Activated T-helper 2 cell treated with anti-CD3 and anti-CD28 coated beads, Interferon-gamma antibody, Interleukin-2, Interleukin-4, amounts not matched to agents 10 μg/mL and 5 μg/mL and 100 μg/mL, durations not matched to agents 14 hours and 24 hours and 36 hours (primary cell): Measurements from ENCODE around the gene KMT5B. TPM values are rescaled to one million over a fixed set of nuclear protein-coding genes. Genes with fewer than 3 reads are reported as not detected.

Source experiments
- DNase-seq: peaks from one replicate; pipeline ENCODE4 v3.0.0; 2021; ENCODE audit warnings: low spot score
- H3K27ac Mint-ChIP-seq: one replicate; pipeline ENCODE4 v1.8.0; 2021; ENCODE audit warnings: mixed read lengths
- H3K27me3 Mint-ChIP-seq: one replicate; pipeline ENCODE4 v1.8.0; 2021; ENCODE audit warnings: low read depth, mixed read lengths
- H3K36me3 Mint-ChIP-seq: one replicate; pipeline ENCODE4 v1.8.0; 2021; ENCODE audit warnings: low read depth, mixed read lengths
- H3K4me1 Mint-ChIP-seq: one replicate; pipeline ENCODE4 v1.8.0; 2021; ENCODE audit warnings: low read depth, mixed read lengths
- H3K4me3 Mint-ChIP-seq: one replicate; pipeline ENCODE4 v1.8.0; 2021; ENCODE audit warnings: low read depth, mild to moderate bottlenecking, moderate library complexity, mixed read lengths
- H3K9me3 Mint-ChIP-seq: one replicate; pipeline ENCODE4 v1.8.0; 2021; ENCODE audit warnings: mixed read lengths
- intact Hi-C: fragments of 100-400 bp; cut with micrococcal nuclease; formaldehyde crosslinking; loops from one replicate; pipeline ENCODE4 v1.15.1; 2023
- total RNA-seq: library from RNA; stranded (reverse); gene quantifications from 2 replicates; pipeline ENCODE4 v1.2.3, GENCODE V29; 2022

The KMT5B gene
- total RNA-seq, 1 donor from 2014 or later = 34.0 TPM

DNA sequence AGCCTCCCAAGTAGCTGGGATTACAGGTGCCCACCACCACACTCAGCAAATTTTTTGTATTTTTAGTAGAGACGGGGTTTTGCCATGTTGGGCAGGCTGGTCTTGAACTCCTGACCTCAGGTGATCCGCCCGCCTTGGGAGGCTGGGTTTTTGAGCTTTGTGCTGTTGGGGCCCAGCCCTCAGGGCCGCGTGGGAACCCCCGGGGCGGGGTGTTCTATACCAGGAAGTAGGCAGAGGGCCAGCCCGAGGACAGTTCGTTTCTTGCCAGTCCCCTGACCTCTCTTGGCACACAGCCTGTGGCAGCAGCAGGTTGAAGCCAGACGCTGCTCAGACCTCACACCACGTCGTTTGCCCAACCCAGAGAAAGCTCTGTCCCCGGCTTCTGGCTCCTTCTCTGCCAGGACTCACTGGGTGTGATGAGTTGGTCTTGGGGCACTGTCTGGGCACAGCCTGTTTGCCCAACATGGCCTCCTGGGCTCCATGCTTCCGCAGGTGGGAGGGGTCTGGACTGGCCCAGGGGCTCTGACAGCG is 67.0 kb downstream of the KMT5B start:
- H3K9me3 Mint-ChIP-seq = no peaks in the 10 kb centered on the region
- no peak overlapping the region for H3K27ac Mint-ChIP-seq
- intact Hi-C loops = no loop called here
- H3K36me3 Mint-ChIP-seq = no peaks in the 10 kb centered on the region
- H3K4me1 Mint-ChIP-seq = peaks cover 9% of the 10 kb centered on the region
- no peak overlapping the region for H3K4me3 Mint-ChIP-seq
- H3K27me3 Mint-ChIP-seq = no peaks in the 10 kb centered on the region
- DNase-seq = no peak

DNA sequence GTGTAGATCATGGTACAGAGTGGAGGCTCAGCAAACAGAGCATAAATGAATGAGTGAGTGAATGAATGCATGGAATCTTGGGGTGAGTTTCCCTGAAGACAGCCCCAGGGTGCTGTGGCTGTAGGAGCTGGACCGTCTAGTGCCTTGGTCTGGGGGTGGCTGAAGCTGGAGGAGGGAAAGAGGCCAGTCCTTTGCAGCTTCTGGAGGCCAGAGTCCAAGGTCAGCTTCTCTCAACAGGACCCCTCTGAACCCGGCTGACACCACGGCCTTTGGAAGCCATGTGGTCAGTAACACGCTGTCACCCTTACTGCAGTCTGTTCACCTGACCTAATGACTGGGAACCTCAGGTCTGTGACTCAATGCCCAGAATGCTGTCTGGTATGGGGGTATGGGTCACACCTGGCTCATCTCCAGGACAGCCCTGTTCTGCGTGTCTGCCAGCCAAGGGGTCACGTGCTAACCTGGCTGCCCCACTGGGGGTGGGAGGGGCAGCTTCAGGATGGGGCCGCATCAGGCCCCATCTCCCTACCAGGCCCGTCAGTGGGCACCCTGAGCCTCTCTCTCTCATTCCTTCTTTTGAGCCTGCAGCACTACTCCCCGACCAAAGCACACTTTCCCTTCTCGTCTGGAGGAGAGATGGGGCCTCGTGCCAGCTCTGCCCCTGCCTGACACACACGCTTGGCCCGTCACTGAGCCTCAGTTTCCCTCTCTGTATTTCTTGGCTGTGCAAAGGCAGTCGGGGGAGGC is 67.8 kb downstream of the KMT5B start:
- no peak overlapping the region for H3K27ac Mint-ChIP-seq
- no peak for DNase-seq

DNA sequence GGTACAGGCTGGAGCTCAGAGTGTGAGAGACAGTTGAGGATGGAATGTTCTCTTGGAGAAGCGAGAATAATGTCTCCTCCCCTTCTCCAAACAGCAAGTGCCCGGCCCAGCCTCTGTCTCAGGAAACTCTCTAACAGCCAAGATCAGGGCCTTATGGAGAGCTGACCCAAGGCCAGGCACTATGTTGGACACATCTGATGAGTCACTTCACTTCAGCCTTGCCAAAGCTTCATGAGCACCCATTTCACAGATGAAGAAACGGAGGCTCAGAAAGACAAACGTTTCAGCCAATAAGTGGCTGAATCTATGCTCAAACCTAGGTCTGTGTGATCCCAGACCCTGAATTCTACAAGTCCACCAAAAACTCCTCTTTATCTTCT is 69.8 kb downstream of the KMT5B start:
- no peak overlapping the region for H3K4me3 Mint-ChIP-seq
- H3K9me3 Mint-ChIP-seq = no peaks in the 10 kb centered on the region
- H3K27me3 Mint-ChIP-seq = peaks cover 2% of the 10 kb centered on the region
- H3K4me1 Mint-ChIP-seq = peaks cover 9% of the 10 kb centered on the region
- DNase-seq = no peak
- no peaks in the 10 kb centered on the region for H3K36me3 Mint-ChIP-seq
- H3K27ac Mint-ChIP-seq = no peak overlapping the region
- intact Hi-C loops = no loop called here

More for the DNA sequence above, 67.8 kb downstream of the KMT5B start:
- H3K36me3 Mint-ChIP-seq = no peaks in the 10 kb centered on the region
- peaks cover 9% of the 10 kb centered on the region for H3K4me1 Mint-ChIP-seq
- no peaks in the 10 kb centered on the region for H3K9me3 Mint-ChIP-seq
- intact Hi-C loops = no loop called here
- no peak overlapping the region for H3K4me3 Mint-ChIP-seq
- no peaks in the 10 kb centered on the region for H3K27me3 Mint-ChIP-seq

DNA sequence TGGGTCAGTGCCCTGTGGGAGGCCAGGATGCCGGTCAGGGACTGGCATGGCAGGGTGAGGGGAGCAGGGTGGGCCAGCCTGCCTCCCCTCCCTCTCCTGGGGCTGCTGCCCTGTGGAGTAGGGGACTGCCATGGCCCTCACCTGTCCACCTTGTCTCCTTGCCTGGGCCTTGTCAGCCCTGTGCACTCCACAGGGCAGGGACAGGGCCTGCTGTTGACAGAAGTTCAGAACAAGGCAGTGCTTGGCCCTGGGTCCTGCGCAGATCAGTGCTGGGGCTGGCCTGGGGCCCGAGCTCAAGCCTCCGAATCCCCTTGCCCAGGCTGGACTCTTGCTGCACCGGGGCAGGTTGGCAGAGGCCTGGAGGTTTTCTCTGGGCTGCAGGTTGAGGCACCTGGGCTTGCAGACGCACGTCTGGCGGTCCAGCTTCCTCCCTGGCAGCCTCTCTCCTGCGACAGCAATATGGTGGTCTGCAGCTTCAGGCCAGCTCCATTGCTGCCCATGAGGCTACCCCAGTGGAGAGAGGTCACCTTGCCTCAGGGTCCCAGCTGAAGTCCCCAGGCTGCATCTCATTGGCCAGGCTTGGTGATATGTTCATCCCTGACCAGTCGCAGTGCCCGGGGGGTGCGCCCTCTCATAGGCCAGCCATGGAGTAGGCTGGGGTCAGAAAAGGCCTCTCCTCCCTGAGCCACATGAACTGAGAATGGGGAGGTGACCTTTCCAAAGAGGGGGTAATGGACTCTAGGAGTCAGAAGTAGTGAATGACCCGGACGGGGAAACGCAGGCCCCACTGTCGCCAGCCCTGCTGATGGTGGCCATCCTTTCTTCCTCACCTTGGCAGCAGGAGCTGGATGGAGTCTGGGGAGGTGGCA is 70.4 kb downstream of the KMT5B start:
- Mint-ChIP-seq H3K4me3 (no peak overlapping the region), H3K27me3 (peaks cover 4% of the 10 kb centered on the region), H3K4me1 (peaks cover 9% of the 10 kb centered on the region), H3K9me3 (no peaks in the 10 kb centered on the region), H3K27ac (no peak overlapping the region), H3K36me3 (no peaks in the 10 kb centered on the region)
- intact Hi-C loops = no loop called here
- DNase-seq = no peak

DNA sequence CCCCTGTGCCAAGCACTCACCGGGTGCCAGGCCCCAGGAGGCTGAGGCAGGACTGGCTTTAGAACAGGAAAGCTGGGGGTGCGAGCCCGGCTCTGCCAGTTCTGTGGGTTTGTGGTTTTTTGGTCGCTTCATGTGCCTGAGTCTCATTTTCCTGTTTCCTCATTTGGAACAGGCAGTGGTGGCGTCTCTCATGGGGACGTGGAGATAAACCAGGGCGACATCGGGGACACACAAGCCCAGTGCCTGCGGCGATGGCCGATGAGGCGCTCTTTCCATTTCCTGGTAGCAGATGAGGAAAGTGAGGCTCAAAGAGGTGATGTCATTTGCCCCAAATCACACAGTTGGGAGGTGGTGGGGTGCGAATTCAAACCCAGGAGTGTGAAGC is 71.1 kb downstream of the KMT5B start:
- peak; percentile 32 for DNase-seq
- H3K27me3 Mint-ChIP-seq = peaks cover 4% of the 10 kb centered on the region
- H3K4me3 Mint-ChIP-seq = no peak overlapping the region
- H3K4me1 Mint-ChIP-seq = peaks cover 9% of the 10 kb centered on the region
- intact Hi-C loops = no loop called here
- H3K9me3 Mint-ChIP-seq = no peaks in the 10 kb centered on the region
- peak overlapping the region; percentile 21 for H3K27ac Mint-ChIP-seq
- H3K36me3 Mint-ChIP-seq = no peaks in the 10 kb centered on the region

DNA sequence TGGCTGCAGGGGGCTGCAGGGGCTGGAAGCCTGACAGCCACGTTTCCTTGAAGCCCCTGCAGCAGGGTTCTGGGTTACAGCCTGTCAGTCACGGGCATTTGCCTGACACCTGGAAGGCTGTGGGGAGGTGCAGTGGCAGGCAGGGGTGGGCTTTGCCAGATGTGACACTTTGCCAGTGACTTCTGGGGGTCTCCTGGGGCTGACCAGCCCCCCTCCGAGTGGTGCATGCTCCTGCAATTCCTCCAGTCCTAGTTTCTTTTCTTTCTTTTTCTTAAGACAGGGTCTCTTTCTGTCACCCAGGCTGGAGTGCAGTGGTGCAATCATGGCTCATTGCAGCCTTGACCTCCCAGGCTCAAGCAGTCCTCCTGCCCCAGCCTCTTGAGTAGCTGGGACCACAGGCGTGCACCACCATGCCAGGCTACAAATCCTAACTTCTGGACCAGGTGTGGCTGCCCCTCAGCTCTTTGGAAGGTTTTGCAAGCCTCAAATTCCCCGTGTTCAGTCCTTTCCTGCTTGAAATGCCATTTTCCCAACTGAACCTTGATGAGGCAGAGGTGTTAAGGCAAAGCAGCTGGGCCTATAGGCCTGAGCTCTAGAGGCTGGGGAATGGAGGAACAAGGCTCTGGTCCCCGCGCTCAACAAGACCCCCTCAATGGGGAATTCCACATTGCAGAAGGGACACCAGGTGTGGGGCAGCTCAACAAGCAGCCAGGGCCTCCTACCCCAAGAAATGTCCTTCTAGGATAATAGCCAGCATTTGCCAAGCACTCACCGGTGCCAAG is 71.7 kb downstream of the KMT5B start:
- H3K4me1 Mint-ChIP-seq = peaks cover 9% of the 10 kb centered on the region
- no peak overlapping the region for H3K4me3 Mint-ChIP-seq
- no peak for DNase-seq
- H3K27me3 Mint-ChIP-seq = peaks cover 4% of the 10 kb centered on the region
- H3K36me3 Mint-ChIP-seq = no peaks in the 10 kb centered on the region
- intact Hi-C loops = no loop called here
- no peaks in the 10 kb centered on the region for H3K9me3 Mint-ChIP-seq
- H3K27ac Mint-ChIP-seq = no peak overlapping the region

DNA sequence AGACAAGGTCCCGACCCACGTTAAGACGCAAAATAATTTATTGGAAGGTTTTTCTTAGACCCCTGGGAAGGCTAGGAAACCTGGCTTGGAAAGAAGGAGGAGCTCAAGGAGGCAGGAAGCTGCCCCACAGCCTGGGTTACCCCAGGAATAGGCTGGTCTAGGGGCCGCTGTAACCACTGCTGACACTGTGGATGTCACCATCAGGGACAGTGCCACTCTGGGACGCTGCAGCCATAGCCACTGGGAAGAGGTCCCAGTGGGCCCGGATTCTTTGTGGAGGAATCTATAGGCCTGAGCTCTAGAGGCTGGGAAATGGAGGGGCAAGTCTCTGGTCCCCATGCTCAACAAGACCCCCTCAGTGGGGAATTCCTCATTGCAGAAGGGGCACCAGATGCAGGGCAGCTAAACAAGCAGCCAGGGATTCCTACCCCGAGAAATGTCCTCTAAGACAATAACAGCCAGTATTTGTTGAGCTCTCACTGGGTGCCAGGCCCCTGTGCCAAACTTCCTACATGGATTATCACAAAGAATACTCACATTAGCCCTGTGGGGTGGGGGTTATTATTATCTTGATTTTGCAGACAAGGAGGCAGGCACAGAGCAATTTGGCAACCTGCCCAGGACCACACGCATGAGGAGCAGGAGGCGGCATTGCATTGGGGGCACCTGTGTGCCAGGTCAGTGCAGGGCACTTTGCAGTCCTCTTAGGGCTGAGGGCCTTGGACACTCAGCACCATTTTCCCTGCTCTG is 72.4 kb downstream of the KMT5B start:
- peaks cover 9% of the 10 kb centered on the region for H3K4me1 Mint-ChIP-seq
- H3K27me3 Mint-ChIP-seq = peaks cover 4% of the 10 kb centered on the region
- H3K4me3 Mint-ChIP-seq = no peak overlapping the region
- no peak for DNase-seq
- intact Hi-C loops = no loop called here
- no peaks in the 10 kb centered on the region for H3K9me3 Mint-ChIP-seq
- H3K36me3 Mint-ChIP-seq = no peaks in the 10 kb centered on the region
- no peak overlapping the region for H3K27ac Mint-ChIP-seq

DNA sequence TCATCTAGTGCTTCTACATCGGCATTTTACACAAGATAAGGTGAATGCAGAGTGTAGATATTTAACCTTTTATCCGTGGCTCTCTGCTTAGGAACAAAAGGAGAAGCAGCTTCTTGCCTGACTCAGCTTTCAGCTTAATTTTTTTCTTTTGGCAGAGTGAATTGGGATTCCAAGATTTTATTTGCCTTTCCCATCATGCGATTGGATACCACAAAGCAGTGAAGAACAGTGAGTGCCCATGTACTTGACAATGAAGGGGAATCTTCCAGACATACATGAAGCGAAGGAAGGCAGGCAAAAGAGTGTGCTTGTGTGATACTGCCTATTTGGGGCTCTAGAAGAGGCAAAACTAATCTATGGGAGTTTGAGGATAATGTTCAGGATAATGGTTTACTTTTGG is 74.9 kb downstream of the KMT5B start:
- H3K4me3 Mint-ChIP-seq = no peak overlapping the region
- H3K36me3 Mint-ChIP-seq = no peaks in the 10 kb centered on the region
- H3K27me3 Mint-ChIP-seq = peaks cover 4% of the 10 kb centered on the region
- peaks cover 9% of the 10 kb centered on the region for H3K4me1 Mint-ChIP-seq
- H3K9me3 Mint-ChIP-seq = peaks cover 16% of the 10 kb centered on the region
- intact Hi-C loops = no loop called here
- H3K27ac Mint-ChIP-seq = no peak overlapping the region
- no peak for DNase-seq

DNA sequence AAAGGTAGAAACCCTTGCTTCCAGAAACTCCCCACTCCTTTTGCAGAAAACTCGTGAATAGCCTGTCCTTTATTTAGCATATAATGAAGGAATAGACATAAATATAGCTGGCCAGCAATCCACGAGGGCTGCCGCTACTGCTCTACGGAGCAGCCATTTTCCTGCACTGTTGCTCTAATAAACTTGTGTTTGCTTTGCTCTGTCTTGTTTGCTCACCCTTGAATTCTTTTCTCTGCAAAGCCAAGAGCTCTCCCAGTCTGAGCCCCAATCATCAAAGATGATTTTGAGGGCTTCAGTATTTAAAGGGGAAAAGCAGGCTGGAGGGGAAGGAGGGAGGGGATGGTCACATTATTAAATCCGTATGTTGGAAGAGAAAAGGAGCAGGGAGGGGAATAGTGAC is 75.3 kb downstream of the KMT5B start:
- H3K4me3 Mint-ChIP-seq = no peak overlapping the region
- H3K9me3 Mint-ChIP-seq = peaks cover 17% of the 10 kb centered on the region
- H3K27me3 Mint-ChIP-seq = peaks cover 4% of the 10 kb centered on the region
- intact Hi-C loops = no loop called here
- H3K4me1 Mint-ChIP-seq = peaks cover 9% of the 10 kb centered on the region
- H3K36me3 Mint-ChIP-seq = peaks cover under 1% of the 10 kb centered on the region
- DNase-seq = no peak
- no peak overlapping the region for H3K27ac Mint-ChIP-seq

DNA sequence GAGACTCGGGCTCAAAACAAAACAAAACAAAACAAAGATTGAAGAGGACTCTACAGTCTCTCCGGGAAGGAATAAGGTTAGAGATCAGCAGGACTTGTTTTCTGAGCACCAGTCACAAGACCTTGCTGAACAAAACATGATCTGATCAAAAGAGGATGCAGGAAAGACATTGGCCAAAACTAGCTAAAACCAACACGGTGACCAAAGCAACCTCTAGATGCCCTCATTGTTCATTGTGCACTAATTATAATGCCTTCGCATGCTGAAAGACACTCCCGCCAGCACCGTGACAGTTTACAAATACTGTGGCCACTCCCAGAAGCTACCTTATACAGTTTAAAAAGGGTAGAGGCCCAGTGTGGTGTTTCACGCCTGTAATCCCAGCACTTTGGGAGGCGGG is 76.2 kb downstream of the KMT5B start:
- Mint-ChIP-seq H3K27me3 (peaks cover 4% of the 10 kb centered on the region), H3K36me3 (peaks cover 8% of the 10 kb centered on the region), H3K9me3 (peaks cover 27% of the 10 kb centered on the region), H3K27ac (no peak overlapping the region), H3K4me1 (peaks cover 3% of the 10 kb centered on the region), H3K4me3 (no peak overlapping the region)
- no peak for DNase-seq
- intact Hi-C loops = no loop called here

DNA sequence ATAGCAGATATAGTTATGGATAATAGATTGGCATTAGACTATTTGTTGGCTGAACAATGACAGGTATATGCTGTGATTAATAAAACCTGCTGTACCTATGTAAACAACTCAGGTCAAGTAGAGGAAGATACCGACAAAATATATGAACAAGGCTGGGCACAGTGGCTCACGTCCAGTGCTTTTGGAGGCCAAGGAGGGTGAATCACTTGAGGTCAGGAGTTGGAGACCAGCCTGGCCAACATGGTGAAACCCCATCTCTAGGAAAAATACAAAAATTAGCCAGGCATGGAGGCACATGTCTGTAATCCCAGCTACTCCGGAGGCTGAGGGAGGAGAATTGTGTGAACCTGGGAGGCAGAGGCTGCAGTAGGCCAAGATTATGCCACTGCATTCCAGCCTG is 77.9 kb downstream of the KMT5B start:
- intact Hi-C loops = no loop called here
- H3K9me3 Mint-ChIP-seq = peaks cover 29% of the 10 kb centered on the region
- no peaks in the 10 kb centered on the region for H3K4me1 Mint-ChIP-seq
- H3K36me3 Mint-ChIP-seq = peaks cover 8% of the 10 kb centered on the region
- H3K27me3 Mint-ChIP-seq = peaks cover 4% of the 10 kb centered on the region
- no peak for DNase-seq
- no peak overlapping the region for H3K4me3 Mint-ChIP-seq
- H3K27ac Mint-ChIP-seq = no peak overlapping the region

DNA sequence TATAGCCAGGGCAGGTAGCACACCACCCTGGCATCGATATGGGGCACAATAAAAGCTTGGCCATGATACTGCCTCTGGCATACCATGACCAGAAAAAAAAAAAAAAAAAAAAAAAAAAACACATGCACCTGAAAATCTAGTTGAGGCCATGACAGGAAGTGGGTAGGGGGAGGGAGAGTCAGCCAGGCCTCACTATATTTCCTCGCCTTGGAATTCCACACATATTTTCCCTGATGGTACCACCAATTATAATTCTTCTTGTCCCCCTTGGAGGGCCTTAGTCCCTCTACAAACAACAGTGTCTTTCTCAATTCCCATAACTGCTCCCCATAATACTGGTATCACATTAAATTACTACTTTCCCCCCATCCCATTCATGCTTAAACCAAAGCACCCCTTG is 79.3 kb downstream of the KMT5B start:
- peaks cover 17% of the 10 kb centered on the region for H3K27me3 Mint-ChIP-seq
- no peak for DNase-seq
- H3K27ac Mint-ChIP-seq = no peak overlapping the region
- H3K9me3 Mint-ChIP-seq = peaks cover 29% of the 10 kb centered on the region
- no peaks in the 10 kb centered on the region for H3K4me1 Mint-ChIP-seq
- peaks cover 8% of the 10 kb centered on the region for H3K36me3 Mint-ChIP-seq
- intact Hi-C loops = no loop called here
- H3K4me3 Mint-ChIP-seq = no peak overlapping the region
